ENCODE data around the gene DPYSL4. TPM values are rescaled to one million over a fixed set of nuclear protein-coding genes. Genes with fewer than 3 reads are reported as not detected.

The DPYSL4 gene
- total RNA-seq, 5 donors from 2014 or later (not counting 1 experiment from before 2014, with no cell fraction given) = 0.66 to 3.9 (median 3.2) TPM

GRCh38 chr10:132149917-132150316 is 36.8 kb upstream of the DPYSL4 start:
- H3K4me3 ChIP-seq (ENCODE audit: control insufficient read depth in 1 of 2, extremely low read depth in 1 of 2, low read length in 1 of 2) = no peak overlapping the region
- CTCF ChIA-PET = no interaction called here
- Mint-ChIP-seq H3K36me3 (no peaks in the 10 kb centered on the region), H3K27me3 (no peaks in the 10 kb centered on the region), H3K4me1 (no peaks in the 10 kb centered on the region), H3K9me3 (no peaks in the 10 kb centered on the region), H3K27ac (no peak overlapping the region), H3K4me3 (no peak overlapping the region)
- ATAC-seq (replicated peaks in 1 of 4) (no peak), DNase-seq (no peak)
- H3K27ac ChIP-seq (ENCODE audit: low read length) = no peak overlapping the region
- H3K36me3 ChIP-seq (ENCODE audit: control insufficient read depth in 2 of 2, extremely low read depth in 1 of 2, insufficient read depth in 1 of 2, low read length in 1 of 2) = no peaks in the 10 kb centered on the region
- peaks cover 0 to 16% of the 10 kb centered on the region in 2 experiments for H3K27me3 ChIP-seq (replicated peaks in 1 of 2; ENCODE audit: control insufficient read depth in 2 of 2, extremely low read depth in 1 of 2, insufficient read depth in 2 of 2, low read length in 1 of 2)
- WGBS (ENCODE audit: insufficient coverage) = 96% methylated on average over 7 of the region's 7 CpGs
- H3K4me1 ChIP-seq (ENCODE audit: control insufficient read depth in 1 of 2, extremely low read depth in 1 of 2, insufficient read depth in 2 of 2, low read length in 2 of 2) = no peaks in the 10 kb centered on the region
- POLR2A ChIA-PET = no interaction called here
- no peaks in the 10 kb centered on the region for H3K9me3 ChIP-seq

DNA sequence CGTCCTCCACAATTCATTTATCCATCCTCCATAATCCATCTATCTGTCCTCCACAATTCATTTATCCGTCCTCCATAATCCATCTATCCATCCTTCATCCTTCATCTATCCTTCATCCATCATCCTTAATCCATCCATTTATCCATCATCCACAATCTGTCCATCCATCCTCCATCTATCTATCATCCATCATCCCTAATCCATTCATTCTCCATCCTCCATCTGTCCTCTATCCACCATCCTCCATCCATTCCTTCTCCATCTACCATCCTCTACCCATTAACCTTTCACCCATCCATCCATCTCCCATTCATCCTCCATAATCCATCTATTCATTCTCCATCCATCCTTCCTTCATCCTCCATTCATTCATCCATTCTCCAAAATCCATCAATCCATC is 36.0 kb upstream of the DPYSL4 start:
- Mint-ChIP-seq H3K27ac (no peak overlapping the region), H3K4me1 (no peaks in the 10 kb centered on the region), H3K27me3 (no peaks in the 10 kb centered on the region), H3K4me3 (no peak overlapping the region), H3K9me3 (no peaks in the 10 kb centered on the region), H3K36me3 (no peaks in the 10 kb centered on the region)
- Histone ChIP-seq H3K4me1 (ENCODE audit: control insufficient read depth in 1 of 2, extremely low read depth in 1 of 2, insufficient read depth in 2 of 2, low read length in 2 of 2) (no peaks in the 10 kb centered on the region), H3K27ac (ENCODE audit: low read length) (no peak overlapping the region), H3K9me3 (no peaks in the 10 kb centered on the region), H3K27me3 (replicated peaks in 1 of 2; ENCODE audit: control insufficient read depth in 2 of 2, extremely low read depth in 1 of 2, insufficient read depth in 2 of 2, low read length in 1 of 2) (peaks cover 0 to 13% of the 10 kb centered on the region in 2 experiments), H3K4me3 (ENCODE audit: control insufficient read depth in 1 of 2, extremely low read depth in 1 of 2, low read length in 1 of 2) (no peak overlapping the region), H3K36me3 (ENCODE audit: control insufficient read depth in 2 of 2, extremely low read depth in 1 of 2, insufficient read depth in 1 of 2, low read length in 1 of 2) (no peaks in the 10 kb centered on the region)
- ATAC-seq (replicated peaks in 1 of 4) = no peak
- 100% methylated on average over 2 of the region's 2 CpGs for WGBS (ENCODE audit: insufficient coverage)
- no peak for DNase-seq
- CTCF ChIA-PET = no interaction called here
- POLR2A ChIA-PET = no interaction called here

GRCh38 chr10:132151286-132151950 is 35.3 kb upstream of the DPYSL4 start:
- Mint-ChIP-seq H3K27ac (no peak overlapping the region), H3K36me3 (no peaks in the 10 kb centered on the region), H3K9me3 (no peaks in the 10 kb centered on the region), H3K27me3 (no peaks in the 10 kb centered on the region), H3K4me3 (no peak overlapping the region), H3K4me1 (no peaks in the 10 kb centered on the region)
- Histone ChIP-seq H3K9me3 (no peaks in the 10 kb centered on the region), H3K4me1 (ENCODE audit: control insufficient read depth in 1 of 2, extremely low read depth in 1 of 2, insufficient read depth in 2 of 2, low read length in 2 of 2) (no peaks in the 10 kb centered on the region), H3K27me3 (replicated peaks in 1 of 2; ENCODE audit: control insufficient read depth in 2 of 2, extremely low read depth in 1 of 2, insufficient read depth in 2 of 2, low read length in 1 of 2) (peaks cover 0 to 11% of the 10 kb centered on the region in 2 experiments), H3K27ac (ENCODE audit: low read length) (no peak overlapping the region), H3K4me3 (ENCODE audit: control insufficient read depth in 1 of 2, extremely low read depth in 1 of 2, low read length in 1 of 2) (no peak overlapping the region), H3K36me3 (ENCODE audit: control insufficient read depth in 2 of 2, extremely low read depth in 1 of 2, insufficient read depth in 1 of 2, low read length in 1 of 2) (no peaks in the 10 kb centered on the region)
- WGBS (ENCODE audit: insufficient coverage) = 94% methylated on average over 2 of the region's 3 CpGs
- ATAC-seq (replicated peaks in 1 of 4) (no peak), DNase-seq (no peak)
- ChIA-PET POLR2A (interaction anchor here in 1 of 2 donors (0.7 kb wide), 1 partner anchor 448 kb away, joined by 3 read pairs; no protein-coding TSS in a partner anchor), CTCF (no interaction called here)

DNA sequence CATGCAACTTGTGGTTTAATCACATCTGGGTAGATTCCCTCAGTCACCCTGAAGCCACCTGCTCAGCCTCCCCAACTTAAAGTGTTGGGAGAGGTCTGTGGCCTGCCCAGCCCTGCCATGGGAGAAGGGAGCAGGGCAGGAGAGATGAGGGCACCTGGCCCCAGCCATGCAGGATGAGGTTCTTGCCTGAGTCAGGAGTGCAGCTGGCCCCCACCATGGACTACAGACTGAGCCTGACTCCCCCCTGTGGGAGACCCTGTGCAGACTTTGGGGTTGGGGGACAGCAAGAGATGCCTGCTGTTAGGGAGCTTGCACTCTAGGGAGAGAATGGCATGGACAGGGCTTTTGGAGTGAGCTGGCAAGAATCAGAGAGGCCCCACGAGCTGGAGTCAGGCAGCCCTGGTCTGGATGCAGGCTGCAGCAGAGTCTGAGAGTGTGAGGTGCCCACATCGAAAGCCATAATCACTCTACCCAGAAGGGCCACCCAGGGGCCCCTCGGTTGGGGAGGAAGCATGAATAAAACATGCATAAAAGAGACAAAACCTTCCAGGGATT is 34.7 kb upstream of the DPYSL4 start:
- no peaks in the 10 kb centered on the region for H3K27me3 Mint-ChIP-seq
- Histone ChIP-seq H3K4me1 (ENCODE audit: control insufficient read depth in 1 of 2, extremely low read depth in 1 of 2, insufficient read depth in 2 of 2, low read length in 2 of 2) (no peaks in the 10 kb centered on the region), H3K4me3 (ENCODE audit: control insufficient read depth in 1 of 2, extremely low read depth in 1 of 2, low read length in 1 of 2) (no peak overlapping the region), H3K27ac (ENCODE audit: low read length) (no peak overlapping the region), H3K9me3 (no peaks in the 10 kb centered on the region), H3K36me3 (ENCODE audit: control insufficient read depth in 2 of 2, extremely low read depth in 1 of 2, insufficient read depth in 1 of 2, low read length in 1 of 2) (no peaks in the 10 kb centered on the region), H3K27me3 (replicated peaks in 1 of 2; ENCODE audit: control insufficient read depth in 2 of 2, extremely low read depth in 1 of 2, insufficient read depth in 2 of 2, low read length in 1 of 2) (peaks cover 0 to 8% of the 10 kb centered on the region in 2 experiments)
- WGBS (ENCODE audit: insufficient coverage) = no CpG with 5 or more reads among the region's 3 CpGs
- DNase-seq = no peak
- no peak for ATAC-seq (replicated peaks in 1 of 4)
- CTCF ChIA-PET = no interaction called here
- H3K9me3 Mint-ChIP-seq = no peaks in the 10 kb centered on the region
- H3K27ac Mint-ChIP-seq = no peak overlapping the region
- POLR2A ChIA-PET = interaction anchor here in 1 of 2 donors (0.7 kb wide), 1 partner anchor 447 kb away, joined by 3 read pairs; no protein-coding TSS in a partner anchor
- H3K4me1 Mint-ChIP-seq = no peaks in the 10 kb centered on the region
- no peaks in the 10 kb centered on the region for H3K36me3 Mint-ChIP-seq
- no peak overlapping the region for H3K4me3 Mint-ChIP-seq

GRCh38 chr10:132152896-132153580 is 33.7 kb upstream of the DPYSL4 start:
- no peak overlapping the region for H3K4me3 Mint-ChIP-seq
- no peak for DNase-seq
- H3K27me3 Mint-ChIP-seq = no peaks in the 10 kb centered on the region
- POLR2A ChIA-PET = no interaction called here
- H3K4me1 Mint-ChIP-seq = peaks cover 3 to 4% (median 4%) of the 10 kb centered on the region in 3 donors
- CTCF ChIA-PET = no interaction called here
- Histone ChIP-seq H3K27me3 (replicated peaks in 1 of 2; ENCODE audit: control insufficient read depth in 2 of 2, extremely low read depth in 1 of 2, insufficient read depth in 2 of 2, low read length in 1 of 2) (peaks cover 0 to 2% of the 10 kb centered on the region in 2 experiments), H3K27ac (ENCODE audit: low read length) (no peak overlapping the region), H3K4me3 (ENCODE audit: control insufficient read depth in 1 of 2, extremely low read depth in 1 of 2, low read length in 1 of 2) (no peak overlapping the region), H3K9me3 (no peaks in the 10 kb centered on the region), H3K36me3 (ENCODE audit: control insufficient read depth in 2 of 2, extremely low read depth in 1 of 2, insufficient read depth in 1 of 2, low read length in 1 of 2) (no peaks in the 10 kb centered on the region), H3K4me1 (ENCODE audit: control insufficient read depth in 1 of 2, extremely low read depth in 1 of 2, insufficient read depth in 2 of 2, low read length in 2 of 2) (peaks cover 0 to 1% of the 10 kb centered on the region in 2 experiments)
- ATAC-seq (replicated peaks in 1 of 4) = peak in 1 of 4 experiments; percentile 11
- H3K9me3 Mint-ChIP-seq = no peaks in the 10 kb centered on the region
- WGBS (ENCODE audit: insufficient coverage) = 81% methylated on average over 8 of the region's 13 CpGs
- no peak overlapping the region for H3K27ac Mint-ChIP-seq
- H3K36me3 Mint-ChIP-seq = no peaks in the 10 kb centered on the region

GRCh38 chr10:132153616-132154217 is 33.0 kb upstream of the DPYSL4 start:
- Histone ChIP-seq H3K27me3 (replicated peaks in 1 of 2; ENCODE audit: control insufficient read depth in 2 of 2, extremely low read depth in 1 of 2, insufficient read depth in 2 of 2, low read length in 1 of 2) (peaks cover 0 to 2% of the 10 kb centered on the region in 2 experiments), H3K27ac (ENCODE audit: low read length) (no peak overlapping the region), H3K9me3 (no peaks in the 10 kb centered on the region), H3K4me3 (ENCODE audit: control insufficient read depth in 1 of 2, extremely low read depth in 1 of 2, low read length in 1 of 2) (no peak overlapping the region), H3K4me1 (ENCODE audit: control insufficient read depth in 1 of 2, extremely low read depth in 1 of 2, insufficient read depth in 2 of 2, low read length in 2 of 2) (peaks cover 0 to 5% of the 10 kb centered on the region in 2 experiments), H3K36me3 (ENCODE audit: control insufficient read depth in 2 of 2, extremely low read depth in 1 of 2, insufficient read depth in 1 of 2, low read length in 1 of 2) (no peaks in the 10 kb centered on the region)
- Mint-ChIP-seq H3K27me3 (no peaks in the 10 kb centered on the region), H3K9me3 (no peaks in the 10 kb centered on the region), H3K4me3 (no peak overlapping the region), H3K27ac (no peak overlapping the region), H3K36me3 (no peaks in the 10 kb centered on the region), H3K4me1 (peaks cover 7 to 8% (median 8%) of the 10 kb centered on the region in 3 donors)
- CTCF ChIA-PET = no interaction called here
- WGBS (ENCODE audit: insufficient coverage) = 92% methylated on average over 17 of the region's 19 CpGs
- POLR2A ChIA-PET = no interaction called here
- DNase-seq (no peak), ATAC-seq (replicated peaks in 1 of 4) (no peak)
